ENCODE data around the gene ARHGAP26.
A peak's percentile ranks its signal among the peaks of the same experiment; 100 is the strongest.

The ARHGAP26 gene

DNA sequence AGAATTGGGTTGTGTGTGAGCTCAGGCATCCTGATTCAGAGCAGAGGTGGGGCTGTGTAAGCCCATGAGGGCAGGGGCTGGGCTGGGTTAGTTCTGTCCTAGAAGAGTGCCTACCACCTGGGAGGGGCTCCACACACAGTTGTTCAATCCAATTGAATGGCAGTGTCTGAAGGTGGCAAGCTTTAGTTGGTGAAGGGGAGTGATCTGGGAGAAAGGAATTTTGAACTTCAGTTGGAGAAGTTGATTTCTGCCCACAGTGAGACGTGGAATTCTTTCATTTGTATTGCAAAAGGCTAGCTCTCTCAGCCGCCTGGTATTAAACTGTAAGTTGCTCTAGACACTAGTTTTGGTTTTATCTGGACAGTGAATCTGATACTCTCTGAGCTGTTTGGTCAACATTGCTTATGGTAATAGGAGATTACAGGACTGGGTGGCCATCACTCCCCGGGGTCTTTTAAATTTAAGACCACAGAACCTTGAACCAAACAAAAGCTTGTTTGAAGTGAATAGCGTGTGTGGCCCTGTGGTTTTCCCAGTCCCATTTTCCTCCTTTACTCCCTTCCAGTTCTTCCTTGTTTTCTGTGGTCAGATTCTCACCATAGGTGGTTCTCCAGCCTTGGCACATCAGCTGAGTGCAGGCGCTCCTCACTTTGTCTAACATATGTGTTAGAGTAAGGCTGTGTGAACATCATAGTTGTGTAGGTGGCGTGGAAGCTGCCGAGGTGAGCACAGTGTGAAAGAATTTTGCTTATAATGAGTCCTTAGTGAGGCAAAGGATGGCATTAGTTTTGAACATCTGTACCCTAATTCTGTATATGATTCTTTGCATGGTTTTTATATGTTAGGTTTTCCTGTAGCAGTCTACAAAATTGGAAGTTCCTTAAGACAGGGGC lies 78.0 kb downstream of the ARHGAP26 start:
- DNase-seq (ENCODE audit: low read depth in 2 of 2): no peak

DNA sequence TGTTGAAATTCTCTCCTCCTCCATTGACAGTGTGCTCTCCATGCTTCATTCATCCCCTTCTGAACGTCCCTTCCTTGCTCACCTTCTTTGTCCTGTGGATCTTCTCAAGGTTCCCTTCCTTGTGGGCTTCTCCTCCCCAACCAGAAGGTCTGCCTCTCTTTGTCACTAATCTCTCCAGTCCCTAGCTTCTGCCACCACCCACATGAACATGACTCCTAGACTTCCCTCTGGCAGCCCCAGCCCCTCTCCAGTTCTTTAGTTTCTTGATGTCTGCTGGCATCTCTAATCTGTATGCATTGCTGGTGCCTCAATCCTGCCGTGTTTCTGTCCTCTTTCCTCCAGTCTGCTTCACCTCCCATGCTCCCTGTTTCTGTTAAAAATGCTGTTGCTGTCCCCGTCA lies 79.3 kb downstream of the ARHGAP26 start:
- DNase-seq (ENCODE audit: low read depth in 2 of 2): no peak

DNA sequence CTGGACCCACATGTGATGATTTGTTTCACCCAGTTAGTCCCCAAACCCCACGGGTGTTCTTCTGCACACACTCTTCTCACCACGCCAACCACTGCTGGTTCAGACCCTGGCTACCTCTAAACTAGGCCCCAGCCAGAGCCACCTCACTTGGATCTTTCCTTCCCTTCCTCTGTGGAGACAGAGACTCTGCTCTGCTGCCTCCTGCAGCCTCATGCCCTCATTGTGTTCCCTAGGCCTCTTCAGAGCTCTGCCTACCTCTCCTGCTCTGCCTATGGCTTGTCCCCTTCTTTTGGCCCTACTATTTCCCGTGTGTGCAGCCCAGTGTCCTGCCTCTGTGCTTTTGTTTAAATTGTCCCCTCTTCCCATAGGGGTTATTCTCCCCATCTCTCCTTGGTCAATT lies 79.7 kb downstream of the ARHGAP26 start:
- no peak for DNase-seq (ENCODE audit: low read depth in 2 of 2)

DNA sequence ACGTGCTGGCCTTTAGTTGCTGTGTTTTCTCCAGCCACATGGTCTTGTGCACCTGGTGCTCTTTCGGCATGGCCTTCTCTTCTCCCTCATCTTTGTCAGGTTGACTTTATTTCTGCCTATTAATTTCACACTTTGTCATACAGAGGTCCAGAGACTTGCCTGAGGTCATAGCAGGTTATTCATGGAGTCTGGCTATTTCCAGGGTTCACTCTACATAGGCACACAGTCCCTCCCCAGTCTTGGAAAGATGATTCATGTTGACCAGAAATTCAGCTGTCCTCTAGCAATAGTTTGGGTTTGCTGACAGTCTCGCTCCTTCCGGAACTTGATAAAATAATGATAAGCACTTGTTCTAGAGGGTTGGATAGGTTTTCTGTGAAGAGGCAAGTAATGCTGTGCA lies 81.6 kb downstream of the ARHGAP26 start:
- no peak for DNase-seq (ENCODE audit: low read depth in 2 of 2)

GRCh38 chr5:142852416-142853198 lies 82.4 kb downstream of the ARHGAP26 start:
- no peak for DNase-seq (ENCODE audit: low read depth in 2 of 2)

DNA sequence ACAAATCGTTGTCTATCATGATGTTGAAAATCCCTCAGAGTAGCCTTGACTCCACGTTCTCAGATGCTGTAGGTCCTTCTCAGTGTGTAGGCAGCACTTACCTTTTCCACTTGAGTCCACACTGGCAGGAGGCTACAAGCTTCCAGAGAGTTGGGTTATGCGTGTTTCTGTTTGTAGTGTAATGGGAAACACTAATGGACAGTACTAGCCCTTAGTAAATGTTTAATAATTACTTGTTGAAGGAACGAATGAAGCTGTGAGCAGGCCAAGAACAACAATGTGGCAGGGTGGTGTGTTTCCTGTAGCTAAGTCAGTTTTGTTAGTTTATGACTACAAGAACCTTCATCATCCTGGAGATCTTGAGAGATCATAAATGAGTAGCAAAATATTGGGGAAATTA lies 83.5 kb downstream of the ARHGAP26 start:
- DNase-seq (ENCODE audit: low read depth in 2 of 2): no peak

GRCh38 chr5:142856269-142856782 lies 86.1 kb downstream of the ARHGAP26 start:
- DNase-seq (ENCODE audit: low read depth in 2 of 2): no peak

GRCh38 chr5:142857405-142857804 lies 87.2 kb downstream of the ARHGAP26 start:
- DNase-seq (ENCODE audit: low read depth in 2 of 2): no peak

DNA sequence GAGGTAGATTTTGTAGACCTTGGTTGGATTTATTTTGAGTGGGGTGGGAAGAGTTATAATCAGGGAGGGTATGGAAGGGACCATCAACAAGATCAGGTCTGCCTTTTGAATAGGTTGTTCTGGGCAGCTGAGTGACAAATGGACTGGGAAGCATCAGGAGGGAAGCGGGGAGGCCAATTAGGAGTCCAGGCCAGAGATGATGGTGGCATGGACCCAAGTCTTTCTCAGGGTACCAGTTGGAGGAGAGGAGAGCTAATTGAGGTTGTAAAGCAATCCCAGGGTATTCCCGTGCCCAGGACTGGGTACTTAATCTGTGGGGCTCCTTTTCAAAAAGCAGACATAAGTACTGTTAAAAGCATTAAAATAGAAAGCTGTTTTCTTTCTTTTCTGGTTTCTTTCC lies 88.9 kb downstream of the ARHGAP26 start:
- DNase-seq (ENCODE audit: low read depth in 2 of 2): no peak

DNA sequence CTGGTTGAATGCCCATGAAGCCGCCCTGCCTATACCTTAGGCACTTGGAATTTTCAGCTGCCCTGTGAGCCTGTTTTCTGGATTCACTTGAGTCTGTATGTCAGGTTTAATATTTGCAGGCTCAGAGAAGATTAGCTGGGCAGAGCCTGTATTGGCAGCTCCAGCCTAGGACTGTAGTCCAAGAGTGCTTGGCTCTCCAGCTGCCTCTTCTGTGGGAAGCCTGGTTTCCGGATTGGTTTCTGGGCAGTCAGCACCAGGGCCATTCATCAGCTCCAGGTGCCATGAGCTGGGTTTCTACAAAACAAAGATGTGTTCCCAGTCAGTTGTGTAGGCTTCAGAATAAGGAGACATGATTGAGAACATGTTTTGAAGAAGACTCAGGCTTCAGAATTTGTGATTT lies 90.1 kb downstream of the ARHGAP26 start:
- DNase-seq (ENCODE audit: low read depth in 2 of 2): no peak

GRCh38 chr5:142861011-142861410 lies 90.8 kb downstream of the ARHGAP26 start:
- no peak for DNase-seq (ENCODE audit: low read depth in 2 of 2)

DNA sequence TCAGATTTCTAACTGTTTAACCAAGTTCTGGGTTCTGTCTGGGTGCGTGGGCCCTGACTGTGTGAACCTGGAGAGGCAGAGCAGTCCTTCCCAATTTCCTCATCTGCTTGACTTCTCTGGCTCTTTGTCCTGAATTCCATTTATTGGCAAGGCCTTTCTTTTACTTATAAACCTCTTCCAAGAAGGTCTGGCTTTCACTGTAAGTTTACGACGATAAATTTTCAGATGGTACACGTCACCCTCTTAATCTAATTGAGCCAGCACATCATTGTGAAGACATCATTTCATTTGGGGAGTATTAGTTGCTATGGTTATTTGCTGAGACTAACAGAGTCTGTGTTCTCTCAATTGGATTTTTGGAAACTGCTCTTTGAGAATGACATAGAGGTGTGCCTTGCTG lies 92.4 kb downstream of the ARHGAP26 start:
- no peak for DNase-seq (ENCODE audit: low read depth in 2 of 2)

- DNase-seq (ENCODE audit: low read depth in 2 of 2): no peak
These were observed 93.7 kb downstream of the ARHGAP26 start for GRCh38 chr5:142863856-142864255.

DNA sequence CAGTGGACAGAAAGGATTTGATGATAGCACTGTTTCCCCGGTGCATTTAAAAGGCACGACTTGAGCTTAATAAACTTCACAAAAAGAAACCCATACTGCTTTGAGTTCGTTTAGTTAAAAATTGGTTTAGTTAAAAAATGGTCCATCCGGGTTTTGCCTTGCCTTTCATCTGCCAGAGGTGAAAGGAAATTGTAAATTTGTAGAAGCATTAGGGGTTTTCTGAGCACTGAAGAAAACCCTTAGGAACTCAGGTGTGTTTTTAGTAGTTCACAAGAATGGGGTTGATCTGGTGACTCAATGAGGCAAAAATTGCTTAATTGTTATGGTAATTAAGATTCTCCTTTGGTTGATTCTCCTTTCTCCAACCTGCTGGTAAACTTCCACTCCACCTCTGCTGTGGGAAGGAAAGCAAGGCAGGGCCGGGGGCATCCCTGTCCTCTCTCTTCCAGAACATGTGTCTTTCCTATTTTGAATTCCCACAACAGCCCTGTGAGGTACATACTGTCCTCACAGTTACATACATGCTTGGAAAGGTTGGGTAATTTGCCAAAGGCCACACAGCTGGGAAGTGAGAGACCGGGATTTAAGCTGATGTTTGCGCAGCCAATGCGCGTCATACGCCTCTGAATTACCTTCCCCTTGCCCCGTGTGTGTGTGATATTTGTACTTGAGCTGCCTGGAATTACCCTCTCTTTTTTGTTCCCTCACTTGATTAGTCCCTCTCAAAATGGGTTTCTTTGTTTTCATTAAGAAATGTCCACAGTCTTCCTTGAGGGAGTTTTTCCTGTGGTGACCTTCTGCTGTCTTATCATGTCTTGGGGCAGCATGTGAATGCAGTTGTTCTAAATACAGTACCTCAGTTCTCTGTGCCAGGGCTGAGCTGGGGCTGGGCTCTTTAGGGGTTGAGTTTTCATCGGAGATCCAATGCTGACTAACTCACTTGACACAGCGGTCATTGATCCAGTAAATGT lies 94.4 kb downstream of the ARHGAP26 start:
- no peak for DNase-seq (ENCODE audit: low read depth in 2 of 2)

DNA sequence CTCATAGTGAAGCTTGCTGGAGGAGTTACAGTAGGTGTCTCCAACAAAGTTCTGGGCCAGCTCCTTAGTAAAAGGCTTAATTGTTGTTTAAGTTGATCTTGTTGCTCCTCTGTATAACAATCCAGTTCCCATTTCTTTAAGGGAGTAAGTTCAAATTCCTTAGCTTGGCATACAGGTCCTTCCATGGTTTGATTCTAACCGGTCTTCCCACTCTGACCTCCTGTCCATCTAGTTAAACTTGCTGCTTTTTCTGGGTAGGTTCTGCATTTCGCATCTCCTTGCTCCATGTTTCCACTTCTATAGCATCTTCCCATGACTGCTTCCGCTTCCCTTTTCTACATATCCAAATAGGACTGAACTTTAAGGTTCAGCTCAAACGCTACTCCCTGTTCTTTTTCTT lies 95.5 kb downstream of the ARHGAP26 start:
- no peak for DNase-seq (ENCODE audit: low read depth in 2 of 2)

DNA sequence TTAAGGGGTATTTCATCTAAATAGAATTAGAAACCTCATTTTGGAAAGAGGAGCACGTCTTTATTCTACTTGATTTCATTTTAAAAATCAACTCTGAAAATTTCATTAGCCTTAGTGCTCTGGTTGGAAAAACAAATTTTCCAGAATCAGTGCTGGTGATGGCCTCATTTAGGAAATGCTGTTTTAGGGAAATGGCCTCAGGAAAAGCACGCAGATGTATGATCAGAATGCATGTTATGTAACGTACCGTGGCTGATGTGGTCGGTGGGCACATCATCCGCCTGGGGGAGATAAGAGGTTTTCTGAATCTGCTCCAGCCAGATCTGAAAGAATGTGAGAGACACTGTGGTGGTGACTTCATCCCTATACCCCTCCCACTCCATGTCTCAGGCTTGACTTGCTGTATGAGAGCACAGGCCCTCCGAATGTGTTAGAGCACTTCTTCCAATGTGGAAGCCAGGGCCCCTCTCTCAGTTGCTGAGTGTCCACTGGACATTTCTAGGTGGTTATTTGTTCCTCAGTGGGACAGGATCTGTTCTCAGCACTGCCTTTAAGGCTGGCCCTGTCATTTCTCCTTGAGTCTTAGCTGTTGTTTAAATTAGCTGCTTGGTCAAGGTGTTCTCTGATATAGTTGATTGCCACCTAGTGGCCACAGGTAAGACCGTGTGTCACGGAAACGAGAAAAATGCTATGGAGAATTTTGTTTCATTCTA lies 96.5 kb downstream of the ARHGAP26 start:
- DNase-seq (ENCODE audit: low read depth in 2 of 2): peak in 1 of 2 donors; percentile 17

DNA sequence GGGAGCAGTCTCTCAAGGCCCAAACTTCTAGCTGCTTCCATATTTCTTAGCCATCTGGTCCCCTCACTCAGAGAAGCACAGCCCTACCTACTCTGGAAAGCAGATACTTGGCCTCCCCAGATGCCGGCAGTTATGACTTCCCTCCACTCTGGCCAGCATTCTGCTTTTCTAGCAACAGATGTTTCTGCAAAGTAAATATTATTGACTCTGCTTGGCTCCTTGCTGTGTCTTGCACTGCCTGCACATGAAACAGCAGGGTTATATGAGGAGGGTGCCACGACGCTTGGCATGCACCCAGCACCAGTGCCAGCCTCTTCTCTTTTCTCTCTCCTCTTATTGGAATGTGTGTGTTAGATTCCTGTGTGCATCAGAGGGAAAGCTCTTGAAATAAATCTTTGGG lies 99.7 kb downstream of the ARHGAP26 start:
- no peak for DNase-seq (ENCODE audit: low read depth in 2 of 2)

GRCh38 chr5:142870532-142871362 lies 100.6 kb downstream of the ARHGAP26 start:
- DNase-seq (ENCODE audit: low read depth in 2 of 2): no peak

GRCh38 chr5:142871363-142872193 lies 101.4 kb downstream of the ARHGAP26 start:
- no peak for DNase-seq (ENCODE audit: low read depth in 2 of 2)

Measured in activated CD4-positive, alpha-beta T cell treated with anti-CD3 and anti-CD28 coated beads for 24 hours (primary cell).